GM18517 (cell line): ENCODE data around the gene STAMBPL1.
A peak's percentile ranks its signal among the peaks of the same experiment; 100 is the strongest.

Experiments
- ATAC-seq: cut with Tn5 transposase; IDR thresholded peaks from one replicate; pipeline ENCODE4 v1.9.1; 2021; ENCODE audit warnings: mild to moderate bottlenecking, moderate library complexity; ENCODE audit not compliant: unreplicated experiment

Gene STAMBPL1

DNA sequence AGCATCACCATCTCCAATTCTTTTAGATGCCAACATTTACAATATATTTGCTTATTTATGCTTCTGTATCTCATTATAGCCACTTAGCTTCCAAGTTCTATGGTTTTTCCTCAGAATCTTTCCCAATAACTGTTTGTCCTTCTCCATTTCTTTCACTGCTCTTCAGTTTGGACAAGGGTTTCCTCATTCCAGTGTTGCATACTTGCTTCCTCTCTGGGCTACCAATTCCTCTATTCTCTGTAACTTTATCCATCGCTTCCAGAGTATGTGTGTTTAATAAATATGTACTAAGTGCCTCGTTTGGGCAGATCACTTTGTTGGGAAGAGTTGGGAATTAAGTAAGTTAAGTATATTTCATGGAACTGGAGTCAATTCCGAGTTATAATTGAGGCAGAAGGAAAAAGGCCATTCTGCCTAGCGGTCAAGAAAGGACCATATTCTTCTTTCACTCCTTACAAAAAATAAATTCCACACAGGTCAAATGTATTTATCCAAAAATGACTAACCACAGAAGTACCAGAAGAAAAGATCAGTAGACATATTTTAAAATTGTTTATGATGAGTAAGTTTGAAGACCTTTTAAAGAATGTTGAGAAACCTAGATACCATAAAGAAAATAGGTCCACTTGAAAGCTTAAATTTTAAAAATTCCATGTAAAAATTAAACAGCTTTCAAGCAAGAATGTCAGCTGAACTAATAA is 10.8 kb downstream of the STAMBPL1 start:
- ATAC-seq, result no peak

DNA sequence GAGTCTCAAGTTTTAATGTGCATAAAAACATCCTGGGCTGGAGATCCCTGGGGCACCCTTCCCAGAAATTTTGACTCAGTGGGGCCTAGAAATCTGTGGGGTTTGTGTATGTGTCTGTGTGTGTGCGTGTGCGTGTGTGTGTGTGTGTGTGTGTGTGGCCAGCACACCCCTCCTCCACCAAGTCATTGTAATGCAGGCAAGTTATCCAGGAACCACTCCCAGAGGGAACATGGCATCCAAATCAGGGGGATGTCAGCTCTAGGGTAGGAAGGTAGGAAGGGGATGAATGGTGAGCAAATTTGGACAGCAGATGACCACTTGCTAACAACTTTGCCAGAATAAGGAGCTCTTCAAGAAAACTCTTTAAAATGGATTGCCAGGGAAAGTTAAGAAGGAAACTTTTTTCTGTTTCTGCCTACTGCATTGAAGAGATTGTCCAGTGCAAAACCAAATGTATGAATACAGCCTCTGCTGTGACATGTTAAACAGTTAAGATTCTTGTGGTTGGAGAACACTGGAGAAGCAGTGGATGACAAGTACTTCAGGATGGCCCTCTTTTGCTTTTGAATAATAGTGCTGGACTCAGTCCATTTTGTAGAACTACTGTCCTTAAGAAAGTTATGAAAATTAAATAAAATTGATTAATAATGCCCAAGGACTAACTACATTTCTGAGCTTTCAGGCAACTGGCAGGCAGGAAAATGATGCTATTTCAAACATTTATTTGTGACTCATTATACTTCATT is 12.3 kb downstream of the STAMBPL1 start:
- ATAC-seq, result no peak

DNA sequence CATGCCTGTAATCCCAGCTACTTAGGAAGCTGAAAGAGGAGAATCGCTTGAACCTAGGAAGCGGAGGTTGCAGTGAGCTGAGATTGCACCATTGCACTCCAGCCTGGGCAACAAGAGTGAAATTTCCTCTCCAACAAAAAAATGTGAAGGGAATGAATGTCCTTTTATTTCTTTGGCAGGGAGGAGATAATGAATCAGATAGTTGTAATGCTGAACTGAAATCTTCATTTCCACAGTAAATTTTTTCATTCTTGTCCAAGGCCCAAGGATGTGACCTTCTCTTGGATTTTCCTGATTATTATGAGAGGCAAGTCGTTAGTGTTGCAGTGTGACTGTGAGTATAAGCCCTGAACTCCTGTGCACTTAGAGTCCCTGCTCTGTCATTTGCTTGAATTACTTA is 13.6 kb downstream of the STAMBPL1 start:
- ATAC-seq, result no peak

DNA sequence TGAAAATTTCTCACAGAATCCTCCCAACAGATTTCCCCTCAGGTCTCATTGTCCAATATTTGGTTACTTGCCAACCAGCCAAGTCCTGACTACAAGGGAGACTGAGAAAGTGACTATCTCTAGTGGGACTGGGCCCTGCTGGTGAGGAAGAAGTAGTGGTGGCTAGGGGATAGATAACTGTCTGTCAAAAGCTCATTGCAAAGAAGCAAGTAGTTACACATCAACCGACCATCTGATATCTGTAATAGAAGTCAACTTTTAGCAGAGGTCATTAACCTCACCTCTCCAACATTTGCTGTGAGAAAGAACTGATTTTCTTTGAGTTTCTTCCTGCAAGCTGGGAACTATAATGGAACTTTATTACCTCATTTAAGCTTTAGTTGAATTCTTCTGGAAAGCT is 15.2 kb downstream of the STAMBPL1 start:
- ATAC-seq, result no peak

DNA sequence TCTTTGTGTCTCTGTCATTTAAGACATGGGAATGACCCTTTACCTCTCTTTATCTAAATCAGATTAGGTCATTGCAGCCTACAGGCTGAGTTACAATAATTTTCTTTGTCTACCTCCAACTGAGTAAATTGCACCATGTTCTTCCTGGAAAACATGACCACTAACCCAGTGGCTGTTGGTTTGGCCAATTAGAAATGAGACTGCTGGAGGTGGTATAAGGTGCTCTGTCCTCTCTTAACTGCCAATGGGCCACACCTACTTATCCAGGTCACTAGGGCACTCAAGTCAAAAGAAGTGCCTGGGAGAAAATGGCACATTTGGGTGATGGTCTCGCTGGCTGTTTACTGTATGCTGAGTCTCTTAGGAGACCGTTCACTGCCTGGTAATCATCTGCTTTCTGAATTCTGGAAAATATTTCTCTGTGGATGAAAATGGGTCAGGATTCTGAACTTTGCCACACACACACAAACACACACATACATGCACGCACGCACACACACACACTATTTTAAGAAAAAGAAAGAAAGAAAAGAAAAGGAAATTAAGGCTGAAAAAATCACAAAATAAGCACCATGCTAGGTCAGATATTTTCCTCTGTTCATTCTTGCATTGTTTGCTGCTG is 16.4 kb downstream of the STAMBPL1 start:
- ATAC-seq, result no peak

DNA sequence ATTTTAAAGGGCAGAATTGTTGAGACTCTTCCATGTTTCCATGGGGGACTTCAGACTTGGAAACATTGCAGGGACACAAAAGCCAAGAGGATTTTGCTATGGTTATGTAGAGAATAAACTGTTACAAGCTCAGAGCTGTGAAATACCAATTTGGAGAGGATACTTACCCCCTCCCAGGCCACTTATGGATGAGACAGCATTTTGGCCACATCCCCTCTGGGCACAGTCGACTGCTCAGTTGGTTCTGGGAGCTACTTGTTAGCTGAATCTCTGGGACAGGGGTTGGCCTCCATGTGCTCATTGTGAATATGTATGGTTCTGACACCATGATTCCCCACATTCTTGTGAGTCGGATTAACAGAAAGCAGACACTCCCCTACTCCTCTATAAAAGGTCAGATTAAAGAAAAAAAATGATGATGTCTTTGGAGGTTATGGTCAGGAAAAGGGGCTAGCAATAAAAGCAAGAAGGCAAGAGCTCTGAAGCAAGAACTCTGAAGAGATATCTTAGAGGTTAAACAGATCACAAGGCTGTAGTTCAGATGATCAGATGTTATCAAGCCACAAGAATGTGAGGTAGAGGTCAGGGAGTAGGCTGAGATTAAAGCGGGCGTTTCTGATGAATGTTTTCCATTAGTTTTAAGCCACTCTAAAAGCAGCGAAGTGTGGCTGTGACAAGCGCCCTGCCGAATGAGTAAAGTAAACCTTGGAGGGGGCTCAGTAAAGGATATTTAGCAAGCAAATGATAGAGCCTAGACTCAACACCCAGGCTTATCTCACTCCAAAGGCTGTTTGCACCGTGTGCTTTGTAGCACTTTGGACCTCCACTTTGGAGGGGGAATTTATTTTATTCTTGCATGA is 17.2 kb downstream of the STAMBPL1 start:
- no peak for ATAC-seq

DNA sequence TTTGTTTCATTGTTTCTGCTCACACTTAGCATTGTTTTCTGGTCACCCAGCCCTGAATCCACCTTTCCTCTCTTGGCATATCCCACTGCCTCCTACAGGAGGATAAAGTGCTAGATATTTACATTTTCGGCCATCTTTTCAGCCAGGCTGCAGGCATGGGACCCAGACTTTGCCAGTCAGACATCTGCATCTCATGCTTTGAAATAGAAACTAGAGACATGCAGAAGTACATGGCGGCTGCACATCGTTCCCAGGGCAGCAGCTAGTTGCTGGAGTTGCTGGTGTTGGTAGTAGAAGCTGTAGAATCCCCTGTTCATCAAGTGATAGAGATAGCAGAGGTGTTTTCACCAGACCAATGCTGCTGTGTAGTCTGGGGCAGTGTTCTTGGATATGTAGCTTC is 18.7 kb downstream of the STAMBPL1 start:
- no peak for ATAC-seq

DNA sequence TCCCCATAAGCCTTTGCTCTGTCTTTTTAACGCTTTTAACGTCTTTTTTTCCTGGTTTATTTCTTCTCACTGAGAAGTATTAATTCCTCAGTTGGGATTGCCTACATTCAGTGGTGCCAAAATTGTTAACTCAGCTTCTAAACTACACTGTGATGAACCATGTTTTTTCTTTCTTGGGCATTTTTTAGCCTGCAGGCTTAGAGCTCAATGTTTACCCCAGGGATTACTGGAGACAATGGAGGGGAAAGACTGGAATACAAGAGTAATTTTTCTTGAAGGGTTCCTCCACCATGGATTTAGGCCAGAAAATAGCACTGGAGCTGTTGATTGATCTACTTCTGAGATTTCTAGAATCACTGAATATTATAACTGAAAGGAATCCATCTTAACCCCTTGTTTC is 19.8 kb downstream of the STAMBPL1 start:
- no peak for ATAC-seq

DNA sequence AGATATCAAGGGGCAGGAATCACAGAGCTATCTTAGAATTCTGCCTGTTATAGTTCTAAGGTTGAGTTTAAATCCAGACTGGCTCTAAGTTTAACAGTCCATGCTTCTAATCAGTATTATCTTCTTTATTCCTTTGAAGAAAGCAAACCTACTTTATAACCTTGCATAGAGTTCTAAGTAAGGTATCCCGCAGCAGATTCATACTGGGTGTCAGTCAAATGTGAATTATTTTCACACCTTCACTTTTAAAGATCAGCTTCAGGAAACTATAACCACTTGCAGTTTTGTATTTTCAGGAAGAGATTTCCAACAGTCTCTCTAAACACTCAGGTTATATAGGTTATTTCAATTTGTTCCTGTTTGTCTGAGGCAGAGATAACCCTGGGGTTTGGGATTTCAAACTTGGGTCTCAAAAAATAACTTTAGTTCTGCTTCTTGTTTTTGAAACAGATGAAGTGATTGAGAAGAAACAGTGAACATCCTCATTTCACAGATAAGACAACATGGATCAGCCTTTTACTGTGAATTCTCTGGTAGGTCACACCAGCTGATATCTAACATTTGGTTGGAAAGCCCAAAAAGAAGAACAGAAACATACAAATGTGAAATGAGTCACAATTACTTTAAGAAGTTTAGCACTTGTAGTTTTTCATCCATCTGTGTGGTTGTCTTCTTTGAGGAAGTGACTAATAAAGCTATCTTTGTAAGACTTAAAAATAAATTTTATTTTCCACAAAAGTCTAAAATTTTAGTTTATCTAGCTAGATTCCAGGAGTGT is 21.4 kb downstream of the STAMBPL1 start:
- ATAC-seq, result peak; percentile 90

DNA sequence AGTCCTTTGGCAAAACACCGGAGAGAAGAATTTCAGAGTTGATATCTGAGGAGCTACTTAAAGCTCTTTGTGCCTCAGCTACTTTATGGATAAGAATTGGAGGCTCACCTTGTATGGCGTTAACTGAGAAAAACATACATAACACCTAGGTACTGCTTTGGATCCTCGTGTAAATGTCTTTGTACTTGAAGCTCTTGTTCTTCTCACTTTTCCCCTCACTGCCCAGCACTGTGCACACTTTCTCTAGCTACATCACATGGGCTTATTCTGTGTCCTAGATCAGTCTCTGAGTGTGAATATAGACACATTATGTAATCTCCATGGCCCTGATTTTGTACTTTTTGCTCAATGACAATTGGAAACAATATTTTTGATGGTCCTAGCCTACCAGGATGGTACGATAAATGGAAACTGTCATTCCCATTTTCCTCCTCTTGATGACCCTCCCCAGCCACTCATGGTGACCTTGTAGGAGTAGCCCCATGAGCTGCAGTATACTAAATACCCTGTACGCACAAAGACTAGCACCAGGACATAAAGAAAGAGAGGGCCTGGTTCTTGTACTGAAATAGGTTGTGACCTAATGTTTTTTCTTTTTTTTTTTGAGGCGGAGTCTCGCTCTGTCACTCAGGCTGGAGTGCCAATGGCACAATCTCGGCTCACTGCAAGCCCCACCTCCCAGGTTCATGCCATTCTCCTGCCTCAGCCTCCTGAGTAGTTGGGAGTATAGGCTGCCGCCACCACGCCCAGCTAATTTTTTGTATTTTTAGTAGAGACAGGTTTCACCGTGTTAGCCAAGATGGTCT is 22.1 kb downstream of the STAMBPL1 start:
- peak; percentile 38 for ATAC-seq

DNA sequence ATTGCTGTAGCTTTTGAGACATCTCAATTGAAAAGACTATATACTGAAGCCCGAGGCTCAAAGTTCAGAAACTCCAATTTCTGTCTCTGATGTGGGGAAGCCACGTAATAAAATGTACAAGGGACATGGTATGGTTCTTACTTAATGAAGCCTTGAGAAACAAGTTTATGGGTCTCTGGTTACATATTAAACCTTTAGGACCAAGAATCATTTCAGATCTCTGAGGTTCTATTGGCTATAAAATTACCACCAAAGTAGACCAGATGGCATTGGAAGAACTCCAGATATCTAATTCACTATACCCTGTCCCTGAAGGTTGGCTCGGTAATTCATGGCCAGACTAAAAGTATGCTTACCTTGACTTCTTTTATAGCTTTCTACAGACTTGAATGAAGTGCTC is 23.7 kb downstream of the STAMBPL1 start:
- ATAC-seq, result no peak

DNA sequence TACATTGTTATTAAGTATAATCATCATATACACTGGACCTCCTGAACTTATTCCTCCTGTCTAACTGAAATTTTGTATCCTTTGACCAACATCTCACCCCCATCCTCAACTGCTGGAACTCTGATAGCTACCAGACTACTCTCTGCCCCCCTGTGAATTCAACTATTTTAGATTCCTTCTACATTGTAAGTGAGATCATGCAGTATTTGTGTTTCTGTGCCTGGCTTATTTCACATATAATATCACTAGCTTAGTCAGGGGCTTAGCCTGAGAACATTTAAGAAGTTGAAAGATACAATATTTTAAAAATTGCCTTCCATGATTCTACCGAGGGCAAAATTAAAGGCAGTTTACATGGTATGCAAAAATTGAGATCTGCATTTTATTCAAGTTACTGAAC is 26.9 kb downstream of the STAMBPL1 start:
- no peak for ATAC-seq

DNA sequence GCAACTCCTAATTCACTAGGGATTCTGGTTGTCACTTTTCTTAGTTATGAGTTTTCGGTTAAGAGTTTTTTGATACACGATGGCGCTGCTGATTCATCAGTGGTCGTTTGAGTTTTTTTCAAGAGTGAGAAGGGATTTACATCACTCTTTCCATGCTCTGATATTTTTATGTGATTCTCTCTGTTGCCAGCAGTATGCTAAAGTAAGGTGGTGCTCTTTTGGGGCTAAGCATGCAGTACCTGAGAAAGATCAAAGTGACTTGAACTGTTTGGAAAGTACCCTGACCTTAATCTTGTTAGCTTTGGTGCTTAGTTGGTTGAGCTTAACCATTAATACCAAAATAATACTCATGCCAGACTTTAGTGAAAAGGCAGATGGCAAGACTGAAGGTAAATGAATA is 28.1 kb downstream of the STAMBPL1 start:
- ATAC-seq, result no peak

DNA sequence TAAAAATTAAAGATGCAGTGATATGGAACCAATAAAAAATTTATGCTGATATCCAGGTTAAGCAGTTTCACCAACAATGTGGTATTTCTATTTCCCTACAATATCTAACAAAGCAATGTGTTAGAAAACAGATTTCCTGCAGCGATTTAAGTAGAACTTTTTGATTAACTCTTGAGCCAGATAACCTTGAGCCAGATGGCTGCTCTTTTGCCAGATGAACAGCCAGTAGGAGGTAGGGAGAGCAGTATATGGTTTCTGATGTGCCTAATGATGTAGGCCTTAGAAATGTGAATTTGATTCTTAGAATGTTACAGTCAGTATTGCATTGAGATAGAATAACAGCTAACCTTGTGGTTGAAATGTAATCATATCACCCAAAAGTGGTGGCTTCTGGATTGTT is 31.1 kb downstream of the STAMBPL1 start:
- ATAC-seq, result no peak

DNA sequence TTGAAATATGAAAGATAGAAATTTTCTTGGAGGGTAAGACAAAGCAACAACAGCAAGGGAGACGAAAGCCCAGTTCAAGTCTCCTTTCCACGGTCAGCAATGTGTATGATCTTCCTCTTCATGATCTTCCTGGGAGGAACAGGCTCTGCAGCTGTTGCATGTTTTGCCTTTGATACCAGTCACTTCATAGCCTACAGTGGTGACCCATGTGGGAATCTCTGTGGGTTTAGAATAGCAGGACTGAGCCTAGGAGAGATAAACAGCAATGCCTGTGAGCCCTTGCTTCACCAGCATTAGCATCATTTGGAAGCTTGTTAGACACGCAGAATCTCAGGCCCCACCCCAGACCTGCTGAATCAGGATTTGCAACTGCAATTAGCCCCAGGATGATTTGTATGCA is 31.8 kb downstream of the STAMBPL1 start:
- ATAC-seq, result no peak

DNA sequence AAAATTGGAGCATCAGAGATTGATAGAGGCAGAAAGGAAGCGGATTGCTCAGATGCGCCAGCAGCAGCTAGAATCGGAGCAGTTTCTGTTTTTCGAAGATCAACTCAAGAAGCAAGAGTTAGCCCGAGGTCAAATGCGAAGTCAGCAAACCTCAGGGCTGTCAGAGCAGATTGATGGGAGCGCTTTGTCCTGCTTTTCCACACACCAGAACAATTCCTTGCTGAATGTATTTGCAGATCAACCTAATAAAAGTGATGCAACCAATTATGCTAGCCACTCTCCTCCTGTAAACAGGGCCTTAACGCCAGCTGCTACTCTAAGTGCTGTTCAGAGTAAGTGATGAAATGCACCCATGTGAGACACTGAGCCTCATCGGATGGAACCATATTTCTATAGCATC is 33.1 kb downstream of the STAMBPL1 start:
- ATAC-seq, result no peak

DNA sequence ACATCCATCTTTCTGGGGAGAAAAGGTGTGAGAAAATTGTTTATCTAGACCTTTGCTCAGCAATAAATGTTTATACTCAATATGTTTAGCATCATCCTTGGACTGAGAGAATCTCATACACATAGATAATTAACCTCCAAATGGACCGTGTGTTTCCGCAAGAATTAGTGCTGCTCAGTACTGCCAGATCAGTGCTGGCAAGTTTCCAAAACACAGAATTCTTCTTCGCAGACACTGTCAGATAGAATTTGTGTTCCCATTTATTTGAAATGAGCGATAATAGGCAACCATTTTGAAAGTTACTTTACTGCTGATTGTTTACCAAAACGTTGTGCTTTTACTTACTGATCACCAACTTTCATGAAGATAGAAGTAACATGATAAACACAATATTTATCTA is 33.7 kb downstream of the STAMBPL1 start:
- no peak for ATAC-seq

DNA sequence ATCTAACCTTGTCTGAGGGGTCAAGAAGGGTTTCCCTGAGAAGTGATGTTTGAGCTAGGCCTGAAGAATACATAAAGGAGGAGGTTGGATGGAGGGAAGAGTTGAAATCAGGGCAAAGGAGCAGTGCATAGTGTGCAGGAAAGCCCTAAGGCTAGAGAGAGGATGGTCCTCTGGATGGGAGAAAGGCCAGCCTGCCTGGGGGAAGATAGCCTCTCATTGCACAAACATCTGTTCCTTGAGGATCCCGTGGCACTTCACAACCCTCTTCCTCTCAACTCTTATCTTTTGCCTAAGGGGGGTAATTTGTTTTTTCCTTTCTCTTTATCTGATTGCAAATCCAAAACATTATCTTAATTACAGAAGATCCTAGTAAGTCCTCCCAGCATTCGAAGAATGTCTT is 35.7 kb downstream of the STAMBPL1 start:
- no peak for ATAC-seq

DNA sequence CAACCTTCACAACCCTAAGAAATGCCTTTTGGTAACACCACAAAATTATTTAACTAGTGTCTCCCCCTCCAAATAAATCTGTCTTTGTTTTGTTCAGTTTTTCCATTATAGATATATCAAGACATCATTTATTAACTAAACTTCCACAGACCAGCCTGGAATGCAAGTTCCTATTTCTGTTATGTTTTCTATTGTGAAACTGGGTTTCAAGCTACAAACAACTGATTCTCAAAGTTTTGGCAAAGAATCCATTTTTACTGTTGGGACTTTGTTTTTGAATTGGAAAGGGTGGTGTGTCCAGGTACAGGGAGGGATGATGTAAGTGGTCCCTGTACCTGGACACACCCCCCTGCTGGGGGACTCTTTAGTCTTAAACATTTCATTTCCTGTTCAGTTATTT is 36.2 kb downstream of the STAMBPL1 start:
- ATAC-seq, result no peak

DNA sequence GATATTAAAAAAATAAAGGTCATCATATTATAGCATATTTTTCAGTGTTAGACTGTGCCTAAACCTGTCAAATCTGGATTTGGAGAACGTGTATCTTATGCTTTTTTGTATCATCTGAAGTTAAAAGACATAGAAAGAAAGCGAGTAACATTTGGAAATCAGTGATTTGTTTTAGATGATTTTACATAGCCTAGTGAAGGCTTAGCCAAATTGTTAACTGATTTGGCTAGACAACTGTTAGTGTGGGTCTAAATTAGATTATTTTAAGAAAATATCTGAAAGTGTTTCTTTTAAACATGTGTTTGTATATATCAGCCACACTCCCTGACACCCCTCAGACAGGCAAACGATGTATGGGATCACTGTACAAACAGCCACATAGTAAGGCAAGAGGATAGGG is 36.9 kb downstream of the STAMBPL1 start:
- no peak for ATAC-seq
